SK-N-SH (cell line): ENCODE measurements around the gene MAP2K3.

Experiments used
- CTCF ChIP-seq: fragments of 200-600 bp; sonication (generic); IDR thresholded peaks from 2 replicates; pipeline ENCODE4 v1.6.1; 2017; ENCODE audit warnings: antibody characterized with exemption, mild to moderate bottlenecking, moderate library complexity
- RAD21 ChIP-seq: IDR thresholded peaks from 2 replicates; pipeline ENCODE4 v1.6.1; 2012; ENCODE audit warnings: mild to moderate bottlenecking, low read length
- TCF12 ChIP-seq: IDR thresholded peaks from 2 replicates; pipeline ENCODE4 v1.4.0; 2012

- TF ChIP-seq CTCF = no peak
- TF ChIP-seq TCF12 = no peak
- TF ChIP-seq RAD21 = no peak
Measured at GRCh38 chr17:21318439-21318838, 33.9 kb downstream of the MAP2K3 start.
